GM04504 (cell line): Measurements from ENCODE around the gene FGF14.
"Not testable (repeated sequence)": the region's sequence is repeated elsewhere in the genome, so short reads cannot be mapped to it uniquely, and the experiment has no call there.

ENCODE experiments used
- DNase-seq: peaks from one replicate; pipeline ENCODE4 v3.0.0-alpha.2; 2012; ENCODE audit warnings: low read depth

FGF14 gene

GRCh38 chr13:102040812-102041211 lies 361.0 kb downstream of the FGF14 start:
- DNase-seq = no peak

GRCh38 chr13:102039264-102039663 lies 362.6 kb downstream of the FGF14 start:
- DNase-seq = no peak

GRCh38 chr13:102038787-102039186 lies 363.1 kb downstream of the FGF14 start:
- no peak for DNase-seq

GRCh38 chr13:102035969-102036368 lies 365.9 kb downstream of the FGF14 start:
- DNase-seq = no peak

- no peak for DNase-seq
These were observed 368.0 kb downstream of the FGF14 start for GRCh38 chr13:102033857-102034331.

- no peak for DNase-seq
These were observed 368.5 kb downstream of the FGF14 start for GRCh38 chr13:102033386-102033785.

- no peak for DNase-seq
These were observed 373.0 kb downstream of the FGF14 start for GRCh38 chr13:102028868-102029267.

- no peak for DNase-seq
These were observed 373.6 kb downstream of the FGF14 start for GRCh38 chr13:102028206-102028605.

GRCh38 chr13:102021777-102022176 lies 380.1 kb downstream of the FGF14 start:
- DNase-seq = no peak

GRCh38 chr13:102020611-102021216 lies 381.1 kb downstream of the FGF14 start:
- no peak for DNase-seq

GRCh38 chr13:102018716-102019115 lies 383.1 kb downstream of the FGF14 start:
- no peak for DNase-seq

GRCh38 chr13:102017248-102017647 lies 384.6 kb downstream of the FGF14 start:
- no peak for DNase-seq

- no peak for DNase-seq
These were observed 389.3 kb downstream of the FGF14 start for GRCh38 chr13:102012299-102013293.

GRCh38 chr13:102011455-102011854 lies 390.4 kb downstream of the FGF14 start:
- DNase-seq = not testable (repeated sequence)

GRCh38 chr13:102003848-102004570 lies 397.8 kb downstream of the FGF14 start:
- no peak for DNase-seq

GRCh38 chr13:102002287-102002686 lies 399.6 kb downstream of the FGF14 start:
- DNase-seq = no peak

- no peak for DNase-seq
These were observed 401.1 kb downstream of the FGF14 start for GRCh38 chr13:102000764-102001163.

- DNase-seq = no peak
These were observed 403.7 kb downstream of the FGF14 start for GRCh38 chr13:101998129-101998528.

- DNase-seq = no peak
These were observed 404.9 kb downstream of the FGF14 start for GRCh38 chr13:101996954-101997353.

GRCh38 chr13:101989798-101990350 lies 412.0 kb downstream of the FGF14 start:
- no peak for DNase-seq

- DNase-seq = no peak
These were observed 413.7 kb downstream of the FGF14 start for GRCh38 chr13:101988140-101988539.

- no peak for DNase-seq
These were observed 415.5 kb downstream of the FGF14 start for GRCh38 chr13:101986316-101986715.
